Measurements from ENCODE around the gene SOX10.
"Not testable (repeated sequence)": the region's sequence is repeated elsewhere in the genome, so short reads cannot be mapped to it uniquely, and the experiment has no call there.

The SOX10 gene

GRCh38 chr22:37961062-37961461, 23.3 kb downstream of the SOX10 start:
- H3K27ac ChIP-seq (ENCODE audit: low read depth in 2 of 2, low read length in 2 of 2), result no peak overlapping the region
- no peak overlapping the region for H3K9ac ChIP-seq (ENCODE audit: low read depth in 1 of 2, low read length in 2 of 2)
- no peaks in the 10 kb centered on the region for H3K27me3 ChIP-seq (ENCODE audit: control insufficient read depth in 2 of 2, insufficient read depth in 2 of 2, low read length in 2 of 2)
- H3K9me3 ChIP-seq (ENCODE audit: control insufficient read depth in 2 of 2, low read length in 2 of 2), result no peaks in the 10 kb centered on the region
- no peak overlapping the region for H3K4me3 ChIP-seq (ENCODE audit: low read length in 2 of 2)
- H3K36me3 ChIP-seq (ENCODE audit: control insufficient read depth in 2 of 2, insufficient read depth in 2 of 2, low read length in 2 of 2), result peaks cover 36 to 44% of the 10 kb centered on the region in 2 donors
- H3K4me1 ChIP-seq (ENCODE audit: control insufficient read depth in 2 of 2, insufficient read depth in 2 of 2, low read length in 2 of 2), result no peaks in the 10 kb centered on the region

- H3K36me3 ChIP-seq (ENCODE audit: control insufficient read depth in 2 of 2, insufficient read depth in 2 of 2, low read length in 2 of 2), result peaks cover 36 to 41% of the 10 kb centered on the region in 2 donors
- H3K27ac ChIP-seq (ENCODE audit: low read depth in 2 of 2, low read length in 2 of 2), result no peak overlapping the region
- no peaks in the 10 kb centered on the region for H3K27me3 ChIP-seq (ENCODE audit: control insufficient read depth in 2 of 2, insufficient read depth in 2 of 2, low read length in 2 of 2)
- H3K4me3 ChIP-seq (ENCODE audit: low read length in 2 of 2), result no peak overlapping the region
- no peak overlapping the region for H3K9ac ChIP-seq (ENCODE audit: low read depth in 1 of 2, low read length in 2 of 2)
- H3K9me3 ChIP-seq (ENCODE audit: control insufficient read depth in 2 of 2, low read length in 2 of 2), result no peaks in the 10 kb centered on the region
- peaks cover 3 to 4% of the 10 kb centered on the region in 2 donors for H3K4me1 ChIP-seq (ENCODE audit: control insufficient read depth in 2 of 2, insufficient read depth in 2 of 2, low read length in 2 of 2)
Observed at GRCh38 chr22:37959231-37959825, 25.0 kb downstream of the SOX10 start.

- peaks cover 33 to 38% of the 10 kb centered on the region in 2 donors for H3K36me3 ChIP-seq (ENCODE audit: control insufficient read depth in 2 of 2, insufficient read depth in 2 of 2, low read length in 2 of 2)
- H3K9me3 ChIP-seq (ENCODE audit: control insufficient read depth in 2 of 2, low read length in 2 of 2), result no peaks in the 10 kb centered on the region
- H3K27me3 ChIP-seq (ENCODE audit: control insufficient read depth in 2 of 2, insufficient read depth in 2 of 2, low read length in 2 of 2), result peaks cover 0 to 3% of the 10 kb centered on the region in 2 donors
- H3K27ac ChIP-seq (ENCODE audit: low read depth in 2 of 2, low read length in 2 of 2), result no peak overlapping the region
- H3K4me1 ChIP-seq (ENCODE audit: control insufficient read depth in 2 of 2, insufficient read depth in 2 of 2, low read length in 2 of 2), result peaks cover 15 to 20% of the 10 kb centered on the region in 2 donors
- no peak overlapping the region for H3K4me3 ChIP-seq (ENCODE audit: low read length in 2 of 2)
- H3K9ac ChIP-seq (ENCODE audit: low read depth in 1 of 2, low read length in 2 of 2), result no peak overlapping the region
Observed at GRCh38 chr22:37957232-37957631, 27.1 kb downstream of the SOX10 start.

GRCh38 chr22:37955825-37956397, 28.4 kb downstream of the SOX10 start:
- not testable (repeated sequence) for H3K9ac ChIP-seq (ENCODE audit: low read depth in 1 of 2, low read length in 2 of 2); H3K9me3 ChIP-seq (ENCODE audit: control insufficient read depth in 2 of 2, low read length in 2 of 2); H3K4me3 ChIP-seq (ENCODE audit: low read length in 2 of 2); H3K27ac ChIP-seq (ENCODE audit: low read depth in 2 of 2, low read length in 2 of 2); H3K27me3 ChIP-seq (ENCODE audit: control insufficient read depth in 2 of 2, insufficient read depth in 2 of 2, low read length in 2 of 2)
- Histone ChIP-seq H3K36me3 (ENCODE audit: control insufficient read depth in 2 of 2, insufficient read depth in 2 of 2, low read length in 2 of 2) (peaks cover 24 to 29% of the 10 kb centered on the region in 2 donors), H3K4me1 (ENCODE audit: control insufficient read depth in 2 of 2, insufficient read depth in 2 of 2, low read length in 2 of 2) (peaks cover 15 to 20% of the 10 kb centered on the region in 2 donors)

- H3K9me3 ChIP-seq (ENCODE audit: control insufficient read depth in 2 of 2, low read length in 2 of 2), result no peaks in the 10 kb centered on the region
- H3K27ac ChIP-seq (ENCODE audit: low read depth in 2 of 2, low read length in 2 of 2), result no peak overlapping the region
- H3K4me3 ChIP-seq (ENCODE audit: low read length in 2 of 2), result peak overlapping the region in 1 of 2 donors; percentile 90
- peaks cover 24 to 28% of the 10 kb centered on the region in 2 donors for H3K36me3 ChIP-seq (ENCODE audit: control insufficient read depth in 2 of 2, insufficient read depth in 2 of 2, low read length in 2 of 2)
- peaks cover 0 to 3% of the 10 kb centered on the region in 2 donors for H3K27me3 ChIP-seq (ENCODE audit: control insufficient read depth in 2 of 2, insufficient read depth in 2 of 2, low read length in 2 of 2)
- H3K4me1 ChIP-seq (ENCODE audit: control insufficient read depth in 2 of 2, insufficient read depth in 2 of 2, low read length in 2 of 2), result peaks cover 15 to 20% of the 10 kb centered on the region in 2 donors
- peak overlapping the region in 1 of 2 donors; percentile 6 for H3K9ac ChIP-seq (ENCODE audit: low read depth in 1 of 2, low read length in 2 of 2)
Observed at GRCh38 chr22:37954686-37955085, 29.7 kb downstream of the SOX10 start.

- peak within 1 kb of the TSS; percentile 21 to 52 for H3K27ac ChIP-seq (ENCODE audit: low read depth in 2 of 2, low read length in 2 of 2)
Observed at GRCh38 chr22:37953437-37954179, 30.7 kb downstream of the SOX10 start, which contains the start of the genes C22orf23 and POLR2F. Gene C22orf23, minus strand, starts transcription at chr22:37953601. Its CDS starts 452 bp downstream, at chr22:37953149. Gene POLR2F, plus strand, starts transcription at chr22:37953699. Its CDS starts 89 bp downstream, at chr22:37953788.

GRCh38 chr22:37953062-37953436, 31.3 kb downstream of the SOX10 start:
- no peak overlapping the region for H3K27ac ChIP-seq (ENCODE audit: low read depth in 2 of 2, low read length in 2 of 2)
- peak overlapping the region; percentile 33 to 98 for H3K9ac ChIP-seq (ENCODE audit: low read depth in 1 of 2, low read length in 2 of 2)
- no peaks in the 10 kb centered on the region for H3K9me3 ChIP-seq (ENCODE audit: control insufficient read depth in 2 of 2, low read length in 2 of 2)
- peaks cover 15 to 20% of the 10 kb centered on the region in 2 donors for H3K4me1 ChIP-seq (ENCODE audit: control insufficient read depth in 2 of 2, insufficient read depth in 2 of 2, low read length in 2 of 2)
- H3K4me3 ChIP-seq (ENCODE audit: low read length in 2 of 2), result peak overlapping the region; percentile 90 to 99
- H3K27me3 ChIP-seq (ENCODE audit: control insufficient read depth in 2 of 2, insufficient read depth in 2 of 2, low read length in 2 of 2), result peaks cover 0 to 3% of the 10 kb centered on the region in 2 donors
- peaks cover 14 to 15% of the 10 kb centered on the region in 2 donors for H3K36me3 ChIP-seq (ENCODE audit: control insufficient read depth in 2 of 2, insufficient read depth in 2 of 2, low read length in 2 of 2)

More at GRCh38 chr22:37953437-37954179, 30.7 kb downstream of the SOX10 start, which contains the start of the genes C22orf23 and POLR2F:
- H3K9me3 ChIP-seq (ENCODE audit: control insufficient read depth in 2 of 2, low read length in 2 of 2), result no peaks in the 10 kb centered on the region
- peaks cover 15 to 20% of the 10 kb centered on the region in 2 donors for H3K4me1 ChIP-seq (ENCODE audit: control insufficient read depth in 2 of 2, insufficient read depth in 2 of 2, low read length in 2 of 2)
- H3K27me3 ChIP-seq (ENCODE audit: control insufficient read depth in 2 of 2, insufficient read depth in 2 of 2, low read length in 2 of 2), result peaks cover 0 to 3% of the 10 kb centered on the region in 2 donors
- peak within 1 kb of the TSS; percentile 90 to 99 for H3K4me3 ChIP-seq (ENCODE audit: low read length in 2 of 2)
- peaks cover 17% of the 10 kb centered on the region in 2 donors for H3K36me3 ChIP-seq (ENCODE audit: control insufficient read depth in 2 of 2, insufficient read depth in 2 of 2, low read length in 2 of 2)
- peak within 1 kb of the TSS; percentile 91 to 98 for H3K9ac ChIP-seq (ENCODE audit: low read depth in 1 of 2, low read length in 2 of 2)

GRCh38 chr22:37952629-37953028, 31.7 kb downstream of the SOX10 start:
- peak overlapping the region; percentile 90 to 99 for H3K4me3 ChIP-seq (ENCODE audit: low read length in 2 of 2)
- peak overlapping the region in 1 of 2 donors; percentile 98 for H3K9ac ChIP-seq (ENCODE audit: low read depth in 1 of 2, low read length in 2 of 2)
- H3K36me3 ChIP-seq (ENCODE audit: control insufficient read depth in 2 of 2, insufficient read depth in 2 of 2, low read length in 2 of 2), result peaks cover 11 to 12% of the 10 kb centered on the region in 2 donors
- not testable (repeated sequence) for H3K9me3 ChIP-seq (ENCODE audit: control insufficient read depth in 2 of 2, low read length in 2 of 2); H3K27me3 ChIP-seq (ENCODE audit: control insufficient read depth in 2 of 2, insufficient read depth in 2 of 2, low read length in 2 of 2); H3K27ac ChIP-seq (ENCODE audit: low read depth in 2 of 2, low read length in 2 of 2)
- peaks cover 15 to 20% of the 10 kb centered on the region in 2 donors for H3K4me1 ChIP-seq (ENCODE audit: control insufficient read depth in 2 of 2, insufficient read depth in 2 of 2, low read length in 2 of 2)

GRCh38 chr22:37951305-37951704, 33.0 kb downstream of the SOX10 start:
- H3K27ac ChIP-seq (ENCODE audit: low read depth in 2 of 2, low read length in 2 of 2), result no peak overlapping the region
- no peak overlapping the region for H3K4me3 ChIP-seq (ENCODE audit: low read length in 2 of 2)
- H3K9ac ChIP-seq (ENCODE audit: low read depth in 1 of 2, low read length in 2 of 2), result no peak overlapping the region
- peaks cover 15 to 20% of the 10 kb centered on the region in 2 donors for H3K4me1 ChIP-seq (ENCODE audit: control insufficient read depth in 2 of 2, insufficient read depth in 2 of 2, low read length in 2 of 2)
- H3K36me3 ChIP-seq (ENCODE audit: control insufficient read depth in 2 of 2, insufficient read depth in 2 of 2, low read length in 2 of 2), result no peaks in the 10 kb centered on the region
- peaks cover 0 to 3% of the 10 kb centered on the region in 2 donors for H3K27me3 ChIP-seq (ENCODE audit: control insufficient read depth in 2 of 2, insufficient read depth in 2 of 2, low read length in 2 of 2)
- no peaks in the 10 kb centered on the region for H3K9me3 ChIP-seq (ENCODE audit: control insufficient read depth in 2 of 2, low read length in 2 of 2)
